ENCODE data around the gene AKAP11. TPM values are rescaled to one million over a fixed set of nuclear protein-coding genes. Genes with fewer than 3 reads are reported as not detected.

The AKAP11 gene
- total and polyA plus RNA-seq, 2 of the 13 experiments (the other 11 are each of a cell fraction or from before 2014, with no cell fraction given), result 7.2 to 9.8 TPM

DNA sequence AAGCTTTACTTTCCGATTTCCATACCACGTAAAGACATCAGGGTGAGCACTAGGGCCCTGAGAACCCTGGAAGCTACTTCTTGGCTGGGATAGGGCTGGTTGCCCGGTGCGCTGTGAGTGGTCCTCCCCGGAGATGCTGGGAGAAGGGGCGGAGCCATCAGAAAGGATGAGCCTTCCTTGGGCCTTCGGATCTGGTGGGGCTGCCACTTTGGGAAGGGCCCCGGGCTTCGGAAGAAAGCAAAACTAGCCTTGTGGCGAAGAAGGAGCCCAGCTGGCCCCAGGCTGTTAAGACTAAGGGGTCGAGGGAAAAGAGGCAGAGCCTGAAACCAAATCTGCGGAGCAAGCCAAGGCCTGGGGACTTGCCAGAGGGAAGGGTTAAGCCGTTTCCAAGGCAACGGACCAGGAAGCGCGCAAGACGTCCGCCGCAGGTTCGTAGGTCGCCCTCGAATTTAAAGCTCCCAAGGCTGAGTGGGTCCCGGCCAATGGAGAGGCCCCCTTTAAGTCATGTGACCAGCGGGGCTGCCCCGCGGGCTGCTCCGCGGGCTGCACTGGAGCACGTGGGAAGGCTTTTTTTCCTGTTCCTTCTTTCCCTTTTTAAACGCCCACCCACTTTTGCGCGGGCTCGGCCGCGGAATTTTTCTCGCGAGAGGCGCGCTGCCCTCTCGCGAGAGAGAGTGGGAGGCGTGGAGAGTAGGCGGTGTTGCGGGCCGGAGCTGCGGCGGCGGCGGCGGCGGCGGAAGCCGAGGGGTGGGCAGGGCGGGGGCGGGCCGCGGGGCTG is 426 bp upstream of the AKAP11 start (continued):
- TF ChIP-seq ZNF17 (CRISPR knock-in tag; IDR thresholded peaks at IDR 0.05) (no peak), ZNF580 (CRISPR knock-in tag; IDR thresholded peaks at IDR 0.05; ENCODE audit: borderline replicate concordance, low read depth) (peak; percentile 78; the same call in 1 of the 2 replicates), MED8 (CRISPR knock-in tag; IDR thresholded peaks at IDR 0.05; ENCODE audit: insufficient replicate concordance) (peak; percentile 29), ARID4A (CRISPR knock-in tag; IDR thresholded peaks at IDR 0.05; ENCODE audit: borderline replicate concordance) (peak; percentile 55; the same call in 1 of the 2 replicates), MTA1 (CRISPR knock-in tag; IDR thresholded peaks at IDR 0.05; ENCODE audit: borderline replicate concordance) (no peak), ZNF12 (CRISPR knock-in tag; IDR thresholded peaks at IDR 0.05) (no peak), MAFK (conservative IDR thresholded peaks at IDR 0.05 in 1 of 2, IDR thresholded peaks at IDR 0.05 in 1 of 2; ENCODE audit: low read length in 2 of 2) (no peak), ZBTB43 (CRISPR knock-in tag; conservative IDR thresholded peaks at IDR 0.05) (peak; percentile 88), SUZ12 (IDR thresholded peaks at IDR 0.05; ENCODE audit: low read depth, low read length) (no peak), ZNF136 (CRISPR knock-in tag; IDR thresholded peaks at IDR 0.05; ENCODE audit: low read depth) (0 out of 2 replicates have a peak, but pooled peaks have one; percentile 15), ZMAT3 (CRISPR knock-in tag; conservative IDR thresholded peaks at IDR 0.05) (peak; percentile 77; the same call in 1 of the 2 replicates), GZF1 (CRISPR knock-in tag; IDR thresholded peaks at IDR 0.05) (no peak), ZNF724P (CRISPR knock-in tag; IDR thresholded peaks at IDR 0.05; ENCODE audit: borderline replicate concordance) (peak; percentile 74; the same call in 1 of the 2 replicates), KLF16 (CRISPR knock-in tag; IDR thresholded peaks at IDR 0.05) (peak in 1 of 2 experiments; percentile 67; a peak in 2 of 4 replicates), JUN (CRISPR knock-in tag; IDR thresholded peaks at IDR 0.05) (no peak), FLYWCH1 (CRISPR knock-in tag; IDR thresholded peaks at IDR 0.05) (0 out of 2 replicates have a peak, but pooled peaks have one; percentile 64), NFKB2 (CRISPR knock-in tag; IDR thresholded peaks at IDR 0.05; ENCODE audit: borderline replicate concordance) (peak; percentile 97), GABPA (IDR thresholded peaks at IDR 0.05; ENCODE audit: low read depth, low read length) (no peak), GABPA (CRISPR knock-in tag; IDR thresholded peaks at IDR 0.05; ENCODE audit: low read depth) (peak; percentile 68), TRIM24 (CRISPR knock-in tag; IDR thresholded peaks at IDR 0.05) (no peak), ATF7-NPFF (CRISPR knock-in tag; IDR thresholded peaks at IDR 0.05; ENCODE audit: low read depth) (peak; percentile 96), ZNF605 (CRISPR knock-in tag; IDR thresholded peaks at IDR 0.05) (peak; percentile 69; the same call in 1 of the 2 replicates), TBX3 (IDR thresholded peaks at IDR 0.05; ENCODE audit: borderline replicate concordance) (no peak), ZNF678 (CRISPR knock-in tag; IDR thresholded peaks at IDR 0.05) (no peak), NAIF1 (CRISPR knock-in tag; IDR thresholded peaks at IDR 0.05; ENCODE audit: borderline replicate concordance) (no peak)
